Keratinocyte (primary cell): ENCODE measurements around the gene HGS. TPM values are rescaled to one million over a fixed set of nuclear protein-coding genes. Genes with fewer than 3 reads are reported as not detected.

Source experiments
- DNase-seq: peaks from one replicate; pipeline ENCODE4 v3.0.0-alpha.2; 2011; ENCODE audit warnings: low read depth, missing footprints, low spot score
- FAIRE-seq: peaks from 2 replicates; lab custom pipeline; 2011; peaks lifted over from hg19 to GRCh38; lab: Jason Lieb, UNC
- H2AFZ ChIP-seq: 2 replicates; pipeline ENCODE4 v1.6.0; 2012; ENCODE audit warnings: low read length, control low read depth, inconsistent platforms; ENCODE audit not compliant: control insufficient read depth
- H3K27ac ChIP-seq: 2 replicates; pipeline ENCODE4 v1.5.1; 2011; ENCODE audit warnings: low read length; ENCODE audit not compliant: control insufficient read depth, insufficient read depth
- H3K27me3 ChIP-seq: 3 replicates; pipeline ENCODE4 v1.6.0; 2011; ENCODE audit warnings: low read length; ENCODE audit not compliant: control insufficient read depth, insufficient read depth; ENCODE audit errors: extremely low read depth
- H3K36me3 ChIP-seq, 2 experiments: 2 replicates in 1 of 2; 3 replicates in 1 of 2; pipeline ENCODE4 v1.5.1; 2011; ENCODE audit warnings: low read length in 2 of 2, mild to moderate bottlenecking in 1 of 2; ENCODE audit not compliant: control insufficient read depth in 2 of 2, insufficient read depth in 2 of 2; ENCODE audit errors: extremely low read depth in 1 of 2
- H3K4me1 ChIP-seq: 3 replicates; pipeline ENCODE4 v1.5.1; 2011; ENCODE audit warnings: low read length; ENCODE audit not compliant: control insufficient read depth, insufficient read depth; ENCODE audit errors: extremely low read depth
- H3K4me2 ChIP-seq: 3 replicates; pipeline ENCODE4 v1.6.0; 2011; ENCODE audit warnings: low read depth, low read length; ENCODE audit not compliant: control insufficient read depth, insufficient read depth; ENCODE audit errors: extremely low read depth
- H3K4me3 ChIP-seq, 3 experiments: fragments of 200-600 bp in 1 of 3; sonication (generic) in 1 of 3; 2 replicates in 2 of 3; 3 replicates in 1 of 3; pipeline ENCODE4 v1.5.1; 2011 to 2016; ENCODE audit warnings: low read length in 3 of 3, mild to moderate bottlenecking in 3 of 3, control low read depth in 2 of 3, inconsistent platforms in 1 of 3, low read depth in 1 of 3, mixed read lengths in 1 of 3, mixed run types in 1 of 3, moderate library complexity in 1 of 3; ENCODE audit not compliant: control insufficient read depth in 2 of 3, insufficient read depth in 2 of 3; ENCODE audit errors: extremely low read depth in 1 of 3
- H3K79me2 ChIP-seq: 2 replicates; pipeline ENCODE4 v1.6.0; 2012; ENCODE audit warnings: low read length; ENCODE audit not compliant: control insufficient read depth, insufficient read depth
- H3K9ac ChIP-seq: 3 replicates; pipeline ENCODE4 v1.6.0; 2011; ENCODE audit warnings: low read length; ENCODE audit not compliant: control insufficient read depth, insufficient read depth; ENCODE audit errors: extremely low read depth
- H3K9me1 ChIP-seq: 3 replicates; pipeline ENCODE4 v1.6.0; 2011; ENCODE audit warnings: low read length; ENCODE audit not compliant: control insufficient read depth, insufficient read depth; ENCODE audit errors: extremely low read depth
- H3K9me3 ChIP-seq: 2 replicates; pipeline ENCODE4 v1.5.1; 2012; ENCODE audit warnings: low read depth, low read length; ENCODE audit not compliant: control insufficient read depth
- H4K20me1 ChIP-seq: 3 replicates; pipeline ENCODE4 v1.6.0; 2011; ENCODE audit warnings: low read length; ENCODE audit not compliant: control insufficient read depth, insufficient read depth; ENCODE audit errors: extremely low read depth
- EZH2 ChIP-seq: IDR thresholded peaks from one replicate; pipeline ENCODE4 v1.6.1; 2012; ENCODE audit warnings: inconsistent platforms, mild to moderate bottlenecking, low read length, moderate library complexity
- dilution Hi-C: fragments of 300-500 bp; cut with MboI; formaldehyde crosslinking; loops from one replicate; pipeline ENCODE4 v1.7.0; 2020; ENCODE audit warnings: low sequenced_read_pairs; ENCODE audit not compliant: extremely low pct_ligation_motif_present
- polyA plus RNA-seq, 5 experiments: library from polyadenylated mRNA; depleted of rRNA in 3 of 5; stranded (reverse) in 3 of 5; stranded (forward) in 1 of 5; unstranded in 1 of 5; fragments of >200 nt; gene quantifications; 1 replicate in 1 of 5; 2 replicates in 3 of 5; 3 replicates in 1 of 5; pipeline versions ENCODE4 v1.2.1 to v1.2.3, GENCODE V29; 2011 to 2012; ENCODE audit warnings: missing spikeins in 2 of 5, low read depth in 1 of 5, low replicate concordance in 1 of 5
- TF ChIP-seq, protein P1 (sequence below), 3 experiments: IDR thresholded peaks in 1 of 3; conservative IDR thresholded peaks in 1 of 3; optimal IDR thresholded peaks in 1 of 3; 2 replicates in 2 of 3; 3 replicates in 1 of 3; pipeline versions ENCODE3 to v1.5.1; 2011; ENCODE audit warnings: low read length in 3 of 3, mild to moderate bottlenecking in 3 of 3, moderate library complexity in 2 of 3, control low read depth in 1 of 3, inconsistent platforms in 1 of 3; ENCODE audit not compliant: insufficient read depth in 2 of 3; ENCODE audit errors: extremely low read depth in 1 of 3

Gene HGS
- polyA plus RNA-seq, 1 donor (not counting 4 experiments of a cell fraction or from before 2014, with no cell fraction given): 79.6 TPM

GRCh38 chr17:81667754-81668153 lies 16.1 kb upstream of the HGS start:
- peaks cover 50% of the 10 kb centered on the region for H3K79me2 ChIP-seq
- no peaks in the 10 kb centered on the region for H4K20me1 ChIP-seq
- H3K9me3 ChIP-seq: no peaks in the 10 kb centered on the region
- DNase-seq: no peak
- TF ChIP-seq, protein P1, sequence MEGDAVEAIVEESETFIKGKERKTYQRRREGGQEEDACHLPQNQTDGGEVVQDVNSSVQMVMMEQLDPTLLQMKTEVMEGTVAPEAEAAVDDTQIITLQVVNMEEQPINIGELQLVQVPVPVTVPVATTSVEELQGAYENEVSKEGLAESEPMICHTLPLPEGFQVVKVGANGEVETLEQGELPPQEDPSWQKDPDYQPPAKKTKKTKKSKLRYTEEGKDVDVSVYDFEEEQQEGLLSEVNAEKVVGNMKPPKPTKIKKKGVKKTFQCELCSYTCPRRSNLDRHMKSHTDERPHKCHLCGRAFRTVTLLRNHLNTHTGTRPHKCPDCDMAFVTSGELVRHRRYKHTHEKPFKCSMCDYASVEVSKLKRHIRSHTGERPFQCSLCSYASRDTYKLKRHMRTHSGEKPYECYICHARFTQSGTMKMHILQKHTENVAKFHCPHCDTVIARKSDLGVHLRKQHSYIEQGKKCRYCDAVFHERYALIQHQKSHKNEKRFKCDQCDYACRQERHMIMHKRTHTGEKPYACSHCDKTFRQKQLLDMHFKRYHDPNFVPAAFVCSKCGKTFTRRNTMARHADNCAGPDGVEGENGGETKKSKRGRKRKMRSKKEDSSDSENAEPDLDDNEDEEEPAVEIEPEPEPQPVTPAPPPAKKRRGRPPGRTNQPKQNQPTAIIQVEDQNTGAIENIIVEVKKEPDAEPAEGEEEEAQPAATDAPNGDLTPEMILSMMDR (optimal IDR thresholded peaks at IDR 0.05 in 1 of 3, IDR thresholded peaks at IDR 0.05 in 1 of 3, conservative IDR thresholded peaks at IDR 0.05 in 1 of 3; ENCODE audit: extremely low read depth in 1 of 3, insufficient read depth in 2 of 3, low read length in 3 of 3): peak in 2 of 3 experiments; percentile 71 to 85
- TF ChIP-seq EZH2: no peak
- peak overlapping the region; percentile 93 for H3K4me2 ChIP-seq
- H2AFZ ChIP-seq: peak overlapping the region; percentile 13
- peak overlapping the region; percentile 68 to 83 (median 74) for H3K4me3 ChIP-seq
- H3K4me1 ChIP-seq: peaks cover 25% of the 10 kb centered on the region
- H3K9ac ChIP-seq: peak overlapping the region; percentile 69
- no peak for FAIRE-seq
- H3K27me3 ChIP-seq: no peaks in the 10 kb centered on the region
- dilution Hi-C loops: no loop called here
- H3K9me1 ChIP-seq: no peaks in the 10 kb centered on the region
- peak overlapping the region; percentile 60 for H3K27ac ChIP-seq
- peaks cover 28 to 48% of the 10 kb centered on the region in 2 experiments for H3K36me3 ChIP-seq

DNA sequence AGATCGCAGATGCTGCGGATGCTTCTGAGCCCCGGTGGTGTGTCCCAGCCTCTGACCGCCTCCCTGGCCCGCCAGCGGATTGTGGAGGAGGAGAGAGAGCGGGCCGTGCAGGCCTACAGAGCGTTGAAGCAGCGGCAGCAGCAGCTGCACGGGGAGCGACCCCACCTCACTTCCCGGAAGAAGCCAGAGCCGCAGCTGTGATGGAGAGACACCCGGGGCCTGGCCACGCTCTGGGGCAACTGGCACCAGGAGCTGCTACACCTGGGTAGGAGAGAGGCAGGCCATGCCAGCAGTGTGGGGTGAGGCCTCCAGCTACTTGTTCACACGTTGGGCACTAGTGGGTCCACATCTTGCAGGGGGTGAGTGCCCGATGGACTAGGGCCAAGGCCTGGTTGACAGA lies 11.3 kb upstream of the HGS start:
- Histone ChIP-seq H3K9ac (no peak overlapping the region), H3K79me2 (peaks cover 28% of the 10 kb centered on the region), H3K27me3 (no peaks in the 10 kb centered on the region), H3K9me1 (no peaks in the 10 kb centered on the region), H3K27ac (no peak overlapping the region), H2AFZ (no peak overlapping the region), H3K4me2 (no peak overlapping the region), H3K4me3 (no peak overlapping the region), H3K9me3 (no peaks in the 10 kb centered on the region), H3K36me3 (peaks cover 38 to 44% of the 10 kb centered on the region in 2 experiments), H4K20me1 (no peaks in the 10 kb centered on the region), H3K4me1 (peaks cover 15% of the 10 kb centered on the region)
- dilution Hi-C loops: no loop called here
- DNase-seq: no peak
- no peak for FAIRE-seq
- no peak for TF ChIP-seq EZH2
- TF ChIP-seq, protein P1 (optimal IDR thresholded peaks at IDR 0.05 in 1 of 3, IDR thresholded peaks at IDR 0.05 in 1 of 3, conservative IDR thresholded peaks at IDR 0.05 in 1 of 3; ENCODE audit: extremely low read depth in 1 of 3, insufficient read depth in 2 of 3, low read length in 3 of 3): no peak
